ENCODE data around the gene CASR. TPM values are rescaled to one million over a fixed set of nuclear protein-coding genes. Genes with fewer than 3 reads are reported as not detected.

CASR gene
- total RNA-seq, 1 experiment from 2014 or later: not detected

GRCh38 chr3:122246199-122246598 is 62.7 kb downstream of the CASR start:
- no peak for DNase-seq (ENCODE audit: low read depth)
- in situ Hi-C loops (cut with HindIII; ENCODE audit: low pct_unique_long_range_greater_than_20kb, low sequenced_read_pairs): no loop called here

GRCh38 chr3:122247087-122247824 is 63.8 kb downstream of the CASR start:
- no peak for DNase-seq (ENCODE audit: low read depth)
- in situ Hi-C loops (cut with HindIII; ENCODE audit: low pct_unique_long_range_greater_than_20kb, low sequenced_read_pairs): no loop called here

GRCh38 chr3:122247825-122248185 is 64.3 kb downstream of the CASR start:
- in situ Hi-C loops (cut with HindIII; ENCODE audit: low pct_unique_long_range_greater_than_20kb, low sequenced_read_pairs): no loop called here
- no peak for DNase-seq (ENCODE audit: low read depth)

GRCh38 chr3:122251428-122251827 is 68.0 kb downstream of the CASR start:
- in situ Hi-C loops (cut with HindIII; ENCODE audit: low pct_unique_long_range_greater_than_20kb, low sequenced_read_pairs): no loop called here
- DNase-seq (ENCODE audit: low read depth): no peak

- in situ Hi-C loops (cut with HindIII; ENCODE audit: low pct_unique_long_range_greater_than_20kb, low sequenced_read_pairs): no loop called here
- DNase-seq (ENCODE audit: low read depth): no peak
Measured at GRCh38 chr3:122253581-122253980, 70.1 kb downstream of the CASR start.

- no peak for DNase-seq (ENCODE audit: low read depth)
- in situ Hi-C loops (cut with HindIII; ENCODE audit: low pct_unique_long_range_greater_than_20kb, low sequenced_read_pairs): no loop called here
Measured at GRCh38 chr3:122255757-122256439, 72.4 kb downstream of the CASR start.

- no peak for DNase-seq (ENCODE audit: low read depth)
- in situ Hi-C loops (cut with HindIII; ENCODE audit: low pct_unique_long_range_greater_than_20kb, low sequenced_read_pairs): no loop called here
Measured at GRCh38 chr3:122257644-122258364, 74.3 kb downstream of the CASR start.

GRCh38 chr3:122258757-122259371 is 75.4 kb downstream of the CASR start:
- in situ Hi-C loops (cut with HindIII; ENCODE audit: low pct_unique_long_range_greater_than_20kb, low sequenced_read_pairs): no loop called here
- peak; percentile 12 for DNase-seq (ENCODE audit: low read depth)

- DNase-seq (ENCODE audit: low read depth): no peak
- in situ Hi-C loops (cut with HindIII; ENCODE audit: low pct_unique_long_range_greater_than_20kb, low sequenced_read_pairs): no loop called here
Measured at GRCh38 chr3:122260206-122260605, 76.7 kb downstream of the CASR start.

- DNase-seq (ENCODE audit: low read depth): no peak
Measured at GRCh38 chr3:122263058-122263457, 79.6 kb downstream of the CASR start.

GRCh38 chr3:122263974-122264588 is 80.6 kb downstream of the CASR start:
- in situ Hi-C loops (cut with HindIII; ENCODE audit: low pct_unique_long_range_greater_than_20kb, low sequenced_read_pairs): no loop called here
- no peak for DNase-seq (ENCODE audit: low read depth)

More at GRCh38 chr3:122263058-122263457, 79.6 kb downstream of the CASR start:
- in situ Hi-C loops (cut with HindIII; ENCODE audit: low pct_unique_long_range_greater_than_20kb, low sequenced_read_pairs): no loop called here

- DNase-seq (ENCODE audit: low read depth): no peak
- in situ Hi-C loops (cut with HindIII; ENCODE audit: low pct_unique_long_range_greater_than_20kb, low sequenced_read_pairs): no loop called here
Measured at GRCh38 chr3:122265957-122266356, 82.5 kb downstream of the CASR start.

GRCh38 chr3:122268257-122269024 is 85.0 kb downstream of the CASR start:
- no peak for DNase-seq (ENCODE audit: low read depth)
- in situ Hi-C loops (cut with HindIII; ENCODE audit: low pct_unique_long_range_greater_than_20kb, low sequenced_read_pairs): no loop called here

- DNase-seq (ENCODE audit: low read depth): no peak
- in situ Hi-C loops (cut with HindIII; ENCODE audit: low pct_unique_long_range_greater_than_20kb, low sequenced_read_pairs): no loop called here
Measured at GRCh38 chr3:122269045-122269444, 85.6 kb downstream of the CASR start.

- in situ Hi-C loops (cut with HindIII; ENCODE audit: low pct_unique_long_range_greater_than_20kb, low sequenced_read_pairs): no loop called here
- DNase-seq (ENCODE audit: low read depth): no peak
Measured at GRCh38 chr3:122271246-122271898, 87.9 kb downstream of the CASR start.

- in situ Hi-C loops (cut with HindIII; ENCODE audit: low pct_unique_long_range_greater_than_20kb, low sequenced_read_pairs): no loop called here
- DNase-seq (ENCODE audit: low read depth): no peak
Measured at GRCh38 chr3:122272879-122273278, 89.4 kb downstream of the CASR start.

GRCh38 chr3:122273498-122273897 is 90.0 kb downstream of the CASR start:
- in situ Hi-C loops (cut with HindIII; ENCODE audit: low pct_unique_long_range_greater_than_20kb, low sequenced_read_pairs): no loop called here
- no peak for DNase-seq (ENCODE audit: low read depth)

Data from Caki2 (cell line).